HG02642 (cell line): Measurements from ENCODE around the gene INTU.
A peak's percentile ranks its signal among the peaks of the same experiment; 100 is the strongest.
"Not testable (repeated sequence)": the region's sequence is repeated elsewhere in the genome, so short reads cannot be mapped to it uniquely, and the experiment has no call there.

Experiments used
- ATAC-seq: cut with Tn5 transposase; IDR thresholded peaks from one replicate; pipeline ENCODE4 v1.9.1; 2021; ENCODE audit warnings: mild to moderate bottlenecking; ENCODE audit not compliant: unreplicated experiment, poor library complexity

INTU gene

DNA sequence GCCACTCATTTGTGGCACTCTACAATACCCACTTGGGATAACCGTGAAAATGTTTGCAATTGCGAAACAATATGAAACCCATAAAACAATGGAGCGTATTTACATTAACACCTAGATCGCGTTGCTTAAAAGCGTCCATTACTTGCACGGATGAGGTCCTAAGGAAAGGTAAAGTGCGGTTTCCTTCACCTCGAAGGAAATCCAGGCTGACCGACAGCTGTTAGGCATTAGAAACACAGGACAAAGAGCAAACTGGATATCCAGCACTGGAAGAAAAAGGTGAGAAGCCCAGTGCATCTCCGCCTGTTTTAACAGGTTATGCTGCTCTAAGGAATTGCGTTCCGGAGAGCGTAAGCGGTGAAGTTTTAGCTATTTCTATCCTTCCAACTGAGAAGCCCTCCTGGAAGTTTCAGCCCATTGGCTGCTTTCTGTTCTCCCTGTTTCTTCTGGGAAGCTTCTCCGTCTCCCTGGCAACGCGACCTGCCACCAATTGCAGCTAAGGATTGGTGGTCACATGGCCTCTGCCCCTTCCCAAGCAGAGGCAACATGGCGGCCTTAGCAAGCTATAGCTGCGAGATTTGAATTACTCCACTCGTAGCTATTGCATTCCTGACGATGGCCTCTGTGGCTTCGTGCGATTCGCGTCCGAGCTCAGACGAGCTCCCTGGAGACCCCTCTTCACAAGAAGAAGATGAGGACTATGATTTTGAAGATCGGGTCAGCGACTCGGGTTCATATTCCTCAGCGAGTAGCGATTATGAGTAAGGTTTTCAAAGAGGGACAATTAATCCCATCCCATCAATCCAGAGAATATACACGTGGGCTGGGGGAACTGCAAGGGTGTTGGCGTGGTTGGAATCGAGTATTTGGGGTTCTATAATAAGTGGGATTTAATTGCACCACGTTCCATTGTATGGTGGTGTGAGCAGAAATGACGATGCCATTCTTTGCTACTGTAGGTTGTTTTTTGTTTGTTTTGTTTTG, at the start of gene INTU:
Gene INTU (plus strand): TSS at position 538 of the 984 bp plus-strand sequence. CDS start 78 bp downstream, at position 616.
- ATAC-seq = peak; percentile 99

DNA sequence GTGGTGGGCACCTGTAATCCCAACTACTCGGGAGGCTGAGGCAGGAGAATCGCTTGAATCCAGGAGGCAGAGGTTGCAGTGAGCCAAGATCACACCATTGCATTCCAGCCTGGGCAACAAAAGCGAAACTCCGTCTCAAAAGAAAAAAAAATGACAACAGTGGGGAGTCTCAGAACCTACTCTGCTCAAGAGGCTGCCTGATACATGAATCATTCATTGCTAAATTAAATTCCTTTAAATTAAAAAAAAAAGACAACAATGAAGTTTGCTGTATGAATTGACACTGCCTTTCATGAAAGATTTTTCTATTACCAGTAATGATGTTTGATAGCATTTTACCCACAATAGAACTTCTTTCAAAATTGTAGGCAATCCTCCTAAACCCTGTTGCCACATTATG, 46.3 kb upstream of the INTU start:
- not testable (repeated sequence) for ATAC-seq

GRCh38 chr4:127586922-127587571, 45.7 kb upstream of the INTU start:
- ATAC-seq = peak; percentile 100

- not testable (repeated sequence) for ATAC-seq
Observed at GRCh38 chr4:127589153-127589552, 43.6 kb upstream of the INTU start.

- ATAC-seq = no peak
Observed at GRCh38 chr4:127598656-127599055, 34.1 kb upstream of the INTU start.

DNA sequence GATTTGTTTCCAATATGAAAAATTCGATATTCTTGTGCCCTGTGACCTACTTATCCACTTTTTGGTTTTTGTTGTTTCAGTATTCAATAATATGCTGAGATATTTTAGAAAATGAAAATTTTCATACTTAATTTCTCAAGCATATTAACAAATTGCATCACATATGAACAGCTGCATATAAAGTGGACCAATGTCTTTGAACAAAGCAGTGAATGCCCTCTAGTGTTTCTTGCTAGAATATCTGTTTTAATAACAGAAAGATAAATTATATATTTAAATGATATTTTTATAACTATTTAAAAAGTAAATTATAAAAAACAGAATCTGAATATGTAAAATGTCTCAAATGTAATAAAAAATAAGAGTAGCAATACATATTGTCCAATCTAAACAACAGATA, 31.7 kb upstream of the INTU start:
- ATAC-seq = no peak

- ATAC-seq = no peak
Observed at GRCh38 chr4:127604949-127605709, 27.6 kb upstream of the INTU start.

- ATAC-seq = no peak
Observed at GRCh38 chr4:127606823-127607222, 25.9 kb upstream of the INTU start.

DNA sequence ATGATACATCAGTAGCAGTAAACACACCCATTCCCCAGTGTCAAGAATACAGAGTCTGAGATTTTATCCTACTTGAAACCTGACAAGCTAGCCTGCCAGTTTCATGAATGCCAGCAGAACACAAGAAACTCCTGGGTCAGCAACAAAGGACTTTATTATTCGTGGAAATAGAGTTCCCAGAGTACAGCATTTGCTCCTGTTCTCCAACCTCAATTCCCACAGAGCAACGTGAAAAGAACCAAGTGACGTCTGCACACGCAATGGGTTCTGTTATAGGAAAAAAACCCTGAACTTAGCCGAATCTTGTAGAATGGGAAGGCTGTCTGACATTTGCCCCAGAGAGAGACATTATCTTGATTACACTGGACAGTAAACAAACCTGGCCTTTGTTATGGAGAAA, 23.3 kb upstream of the INTU start:
- ATAC-seq = no peak

DNA sequence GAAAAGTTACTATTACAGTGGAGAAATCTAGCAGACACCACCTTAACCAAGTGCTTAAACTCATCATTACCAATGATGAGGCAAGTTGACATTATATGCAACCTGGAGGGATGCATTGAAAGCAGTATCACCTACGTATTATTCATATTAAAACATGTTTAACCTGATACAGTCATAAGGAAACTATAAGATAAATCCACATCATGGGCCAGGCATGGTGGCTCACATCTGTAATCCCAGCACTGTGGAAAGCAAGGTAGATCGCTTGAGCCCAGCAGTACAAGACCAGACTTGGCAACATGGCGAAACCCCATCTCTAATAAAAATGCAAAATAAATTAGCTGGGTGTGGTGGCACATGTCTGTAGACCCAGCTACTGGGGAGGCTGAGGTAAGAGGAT, 22.3 kb upstream of the INTU start:
- no peak for ATAC-seq

GRCh38 chr4:127616898-127617297, 15.9 kb upstream of the INTU start:
- ATAC-seq = no peak

DNA sequence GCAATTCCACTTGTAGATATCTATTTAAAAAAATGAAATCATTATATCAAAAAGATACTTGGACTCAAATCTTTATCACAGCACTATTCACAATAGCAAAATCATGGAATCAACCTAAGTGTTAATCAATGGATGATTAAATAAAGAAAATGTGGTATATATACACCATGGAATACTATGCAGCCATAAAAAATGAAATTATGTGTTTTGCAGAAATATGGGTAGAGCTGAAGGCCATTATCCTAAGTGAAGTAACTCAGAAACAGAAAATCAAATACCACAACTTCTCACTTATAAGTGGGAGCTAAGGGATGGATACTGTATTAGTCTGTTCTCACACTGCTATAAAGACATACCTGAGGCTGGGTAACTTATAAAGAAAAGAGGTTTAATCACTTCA, 14.3 kb upstream of the INTU start:
- no peak for ATAC-seq

- ATAC-seq = no peak
Observed at GRCh38 chr4:127622621-127622920, 10.2 kb upstream of the INTU start.

DNA sequence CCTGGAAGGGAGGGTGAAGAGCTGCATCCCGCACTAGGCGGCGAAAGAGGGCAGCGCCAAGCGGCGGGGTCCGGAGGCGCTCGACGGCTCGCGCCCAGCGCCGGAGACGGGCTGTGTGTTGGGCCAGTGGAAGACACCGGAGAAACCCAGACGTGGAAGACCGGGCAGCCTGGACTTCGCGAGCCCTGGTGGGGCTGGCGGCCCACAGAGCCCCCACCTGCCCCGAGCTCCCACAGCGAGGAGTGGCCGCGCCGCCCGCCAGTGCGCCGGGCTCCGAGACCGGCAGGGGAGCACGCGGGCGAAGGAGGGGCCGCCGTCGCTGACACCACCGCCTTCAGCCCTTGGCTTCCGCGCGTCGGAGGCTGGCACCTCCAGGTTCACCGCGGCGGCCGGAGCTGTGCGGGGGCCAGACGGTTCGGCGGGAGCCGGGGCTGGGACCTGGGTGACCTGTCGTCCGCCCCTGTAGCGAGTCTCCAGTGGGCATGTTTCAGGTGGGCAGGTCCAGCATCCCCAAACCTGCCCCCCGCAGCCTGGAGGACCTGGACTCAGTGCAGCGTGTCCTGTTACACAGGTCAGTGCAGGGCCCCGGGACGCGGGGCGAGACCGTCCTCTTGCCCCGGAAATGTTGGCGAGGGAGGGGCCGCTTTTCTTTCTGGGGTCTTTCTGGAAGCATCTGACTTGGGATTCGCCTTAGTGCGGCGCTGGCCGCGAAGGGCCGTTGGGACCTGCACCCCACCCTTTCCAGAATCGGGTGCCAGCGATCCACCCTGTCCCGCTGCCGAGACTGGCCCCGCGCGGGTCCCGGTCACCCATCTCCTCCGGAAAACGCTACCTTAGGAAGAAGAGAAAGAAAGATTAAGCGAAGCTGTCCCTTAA, 9.6 kb upstream of the INTU start:
- peak; percentile 80 for ATAC-seq

DNA sequence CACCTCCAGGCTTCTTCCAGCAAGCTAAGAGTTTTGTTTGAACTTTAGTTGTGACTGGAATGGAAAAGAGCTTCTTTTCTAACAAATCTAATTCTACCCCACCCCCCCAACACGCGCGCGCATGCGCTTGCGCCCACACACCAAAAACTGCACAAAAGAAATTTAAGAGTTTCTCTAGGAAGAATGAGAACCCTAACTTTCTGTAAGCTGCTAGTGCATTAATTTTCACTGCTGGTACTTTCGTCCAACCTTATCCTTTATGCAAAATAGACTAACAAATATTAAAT, 9.0 kb upstream of the INTU start:
- no peak for ATAC-seq

- no peak for ATAC-seq
Observed at GRCh38 chr4:127624173-127624572, 8.6 kb upstream of the INTU start.

- ATAC-seq = no peak
Observed at GRCh38 chr4:127629371-127629770, 3.4 kb upstream of the INTU start.

DNA sequence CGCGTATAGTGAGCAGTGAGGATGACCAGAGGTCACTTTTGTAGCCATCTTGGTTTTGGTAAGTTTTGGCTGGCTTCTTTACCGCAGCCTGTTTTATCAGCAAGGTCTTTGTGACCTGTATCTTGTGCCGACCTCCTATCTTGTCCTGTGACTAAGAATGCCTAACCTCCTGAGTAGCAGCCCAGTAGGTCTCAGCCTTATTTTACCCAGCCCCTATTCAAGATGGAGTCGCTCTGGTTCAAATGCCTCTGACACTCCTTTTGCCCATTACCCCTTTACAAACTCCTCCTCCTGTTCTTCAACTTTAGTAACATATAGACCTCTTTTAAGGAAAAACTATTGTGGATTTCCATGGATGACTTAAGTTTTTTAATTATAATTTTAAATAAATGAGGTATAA, 2.6 kb upstream of the INTU start:
- ATAC-seq = no peak

GRCh38 chr4:127631420-127631819, 1.3 kb upstream of the INTU start:
- no peak for ATAC-seq

DNA sequence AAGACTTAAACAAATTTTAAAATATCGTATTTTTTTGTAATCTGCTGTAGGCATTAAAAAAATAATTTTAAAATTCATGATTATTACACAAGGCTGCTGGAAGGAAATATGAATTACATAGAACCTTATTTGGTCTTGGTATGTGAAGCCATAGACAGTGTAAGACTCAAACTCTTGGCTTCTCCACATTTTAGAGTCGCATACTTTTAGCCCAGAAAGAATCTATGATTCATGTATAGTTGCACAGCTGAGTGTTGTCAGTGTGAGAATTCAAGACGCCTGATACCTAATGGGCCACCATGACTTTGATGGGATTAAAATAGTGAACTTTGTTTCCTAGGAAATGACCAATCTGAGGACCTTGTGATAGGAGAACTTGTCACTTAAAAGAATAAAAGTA, 1.4 kb downstream of the INTU start:
- ATAC-seq = no peak
